NCI-H510A (cell line): Measurements from ENCODE around the gene RHOT1.
"Not testable (repeated sequence)": the region's sequence is repeated elsewhere in the genome, so short reads cannot be mapped to it uniquely, and the experiment has no call there.

Experiments
- DNase-seq: peaks from one replicate; lab custom pipeline; 2025; lab: John Stamatoyannopoulos, UW

RHOT1 gene

DNA sequence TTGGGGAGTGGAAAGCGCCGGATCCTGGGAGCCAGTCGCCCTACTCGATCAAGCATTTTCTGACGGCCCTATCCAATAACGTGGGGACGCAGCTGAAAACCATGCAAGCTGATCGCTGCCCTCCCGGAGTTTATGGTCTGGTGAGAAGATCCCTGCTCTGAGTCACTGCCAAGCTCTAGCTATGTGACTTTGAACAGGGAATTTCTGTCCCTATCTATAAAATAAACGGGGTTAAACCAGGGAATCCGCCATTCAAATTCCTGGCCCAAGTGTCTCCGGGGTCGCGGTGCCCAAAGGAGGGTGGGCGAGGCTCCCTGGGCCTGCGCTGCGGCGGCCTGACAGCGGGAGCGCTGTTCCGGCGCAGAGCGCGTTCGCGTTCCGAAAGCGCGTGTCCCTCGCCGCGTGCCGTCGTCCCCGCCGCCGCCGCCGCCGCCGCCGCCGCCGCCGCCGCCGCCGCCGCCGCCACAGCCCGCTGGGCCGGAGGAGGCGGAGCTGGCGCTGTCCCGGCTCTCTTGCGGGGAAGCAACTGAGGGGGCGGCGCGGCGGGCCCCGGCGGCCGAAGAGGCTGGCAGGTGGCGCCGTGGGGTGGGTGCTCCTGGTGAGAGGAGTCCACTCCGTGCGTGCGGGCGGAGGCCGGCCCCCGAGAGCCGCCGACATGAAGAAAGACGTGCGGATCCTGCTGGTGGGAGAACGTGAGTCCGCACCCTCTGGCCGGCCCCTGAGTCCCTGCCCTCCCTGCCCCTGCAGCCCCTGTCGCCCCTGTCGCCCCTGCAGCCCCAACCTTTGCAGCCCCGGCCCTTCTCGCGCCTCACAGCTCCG, at the start of gene RHOT1:
RHOT1 (plus strand) TSS at position 465 of the 819 bp plus-strand sequence; CDS start at position 656, 191 bp downstream.
- peak; percentile 70 for DNase-seq

DNA sequence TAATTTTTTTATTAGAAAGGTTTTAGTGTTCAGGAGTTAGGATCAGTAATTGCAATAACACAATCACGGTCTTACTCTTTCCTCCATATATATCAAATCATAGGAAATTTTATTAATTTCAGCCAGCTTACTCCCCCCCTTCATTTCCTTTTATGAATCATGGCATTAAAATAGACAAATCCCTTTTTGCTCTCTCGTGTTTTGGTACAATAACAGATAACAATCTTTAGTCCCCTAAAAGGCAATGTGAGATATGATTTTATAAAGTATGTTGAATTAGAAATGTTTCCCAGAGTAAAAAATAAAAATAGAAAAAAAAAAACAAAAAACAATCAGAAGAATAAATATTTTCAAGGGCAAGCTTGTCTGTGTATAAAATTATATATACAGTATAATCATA, 42.6 kb upstream of the RHOT1 start:
- DNase-seq, result no peak

DNA sequence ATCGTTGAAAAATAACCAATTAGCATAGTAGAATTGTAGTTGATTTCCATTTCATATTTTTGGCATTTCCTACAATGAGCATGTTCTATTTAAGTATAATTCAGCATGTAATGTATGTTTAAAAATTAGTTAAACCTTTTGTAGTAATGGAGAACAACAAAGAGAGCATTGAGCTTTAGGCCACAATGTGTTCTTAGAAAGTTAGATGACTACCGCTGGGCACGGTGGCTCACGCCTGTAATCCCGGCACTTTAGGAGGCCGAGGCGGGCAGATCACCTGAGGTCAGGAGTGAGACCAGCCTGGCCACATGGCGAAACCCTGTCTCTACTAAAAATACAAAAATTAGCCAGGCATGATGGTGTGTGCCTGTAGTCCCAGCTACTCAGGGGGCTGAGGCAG, 42.0 kb upstream of the RHOT1 start:
- not testable (repeated sequence) for DNase-seq

DNA sequence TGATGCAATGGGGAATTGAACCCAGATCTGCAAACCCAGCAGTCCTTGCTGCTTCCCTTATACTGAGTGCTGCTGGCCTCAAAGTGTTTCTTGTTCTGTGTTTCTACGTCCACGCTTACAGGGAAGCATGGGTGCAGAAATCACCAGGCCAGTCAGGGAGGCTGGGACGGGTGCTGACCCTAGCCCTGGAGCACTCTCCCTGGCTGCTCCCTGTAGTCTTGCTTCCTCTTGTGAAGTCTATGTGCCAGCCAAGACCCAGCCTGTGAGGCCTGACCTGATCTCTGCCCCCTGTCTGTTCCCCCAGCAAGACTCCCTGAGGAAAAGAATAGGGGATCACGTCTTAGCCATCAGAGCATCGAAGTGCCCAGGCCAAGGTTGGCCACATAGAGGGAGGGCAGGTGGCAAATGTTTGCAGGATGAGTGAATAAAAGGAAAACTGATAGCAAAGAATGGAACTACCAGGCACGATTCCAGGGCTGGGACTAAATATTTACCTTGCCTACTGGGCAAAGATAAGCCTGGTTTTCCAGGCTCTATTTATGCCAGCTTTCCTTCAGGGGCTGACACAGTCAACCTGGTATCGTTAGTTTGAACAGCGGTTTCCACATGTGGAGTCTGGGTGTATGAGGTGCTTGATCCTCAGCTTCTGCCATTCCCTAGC, 41.2 kb upstream of the RHOT1 start:
- DNase-seq, result no peak

DNA sequence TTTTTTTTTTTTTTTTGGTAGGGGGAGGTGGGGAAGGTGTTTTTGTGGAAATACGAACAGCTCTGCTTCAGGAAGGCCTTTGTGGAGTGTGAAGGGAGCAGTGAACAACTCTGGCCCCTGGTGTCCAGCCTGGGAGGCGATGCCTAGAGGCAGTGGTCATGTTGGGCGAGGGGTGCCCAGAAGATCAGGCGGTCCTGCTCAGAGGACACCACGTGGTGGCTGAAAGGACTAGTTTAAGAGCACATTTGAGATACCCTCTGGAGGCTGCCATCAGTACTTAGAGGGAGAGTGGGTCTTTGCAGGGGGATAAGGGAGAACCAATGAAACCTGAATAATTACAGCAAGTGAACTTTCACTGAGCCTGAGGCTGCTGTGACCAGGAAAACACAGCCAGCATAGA, 40.1 kb upstream of the RHOT1 start:
- DNase-seq, result no peak

DNA sequence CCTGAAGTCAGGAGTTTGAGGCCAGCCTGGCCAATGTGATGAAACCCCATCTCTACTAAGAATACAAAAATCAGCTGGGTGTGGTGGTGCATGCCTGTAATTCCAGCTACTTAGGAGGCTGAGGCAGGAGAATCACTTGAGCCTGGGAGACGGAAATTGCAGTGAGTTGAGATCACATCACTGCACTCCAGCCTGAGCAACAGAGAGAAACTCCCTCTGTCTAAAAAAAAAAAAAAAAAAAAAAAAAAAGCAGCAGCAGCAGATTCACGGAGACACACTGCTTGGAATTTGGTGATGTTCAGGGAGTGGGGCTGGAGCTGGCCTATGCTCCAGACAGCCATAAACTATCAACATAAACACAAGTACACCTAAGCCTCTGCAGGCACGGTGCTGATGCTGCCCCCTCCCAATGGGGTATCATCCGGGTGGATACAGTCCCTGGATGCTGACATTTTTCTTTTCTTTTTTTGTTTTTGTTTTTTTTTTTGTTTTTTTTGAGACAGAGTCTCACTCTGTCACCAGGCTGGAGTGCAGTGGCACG, 39.6 kb upstream of the RHOT1 start:
- DNase-seq, result no peak

DNA sequence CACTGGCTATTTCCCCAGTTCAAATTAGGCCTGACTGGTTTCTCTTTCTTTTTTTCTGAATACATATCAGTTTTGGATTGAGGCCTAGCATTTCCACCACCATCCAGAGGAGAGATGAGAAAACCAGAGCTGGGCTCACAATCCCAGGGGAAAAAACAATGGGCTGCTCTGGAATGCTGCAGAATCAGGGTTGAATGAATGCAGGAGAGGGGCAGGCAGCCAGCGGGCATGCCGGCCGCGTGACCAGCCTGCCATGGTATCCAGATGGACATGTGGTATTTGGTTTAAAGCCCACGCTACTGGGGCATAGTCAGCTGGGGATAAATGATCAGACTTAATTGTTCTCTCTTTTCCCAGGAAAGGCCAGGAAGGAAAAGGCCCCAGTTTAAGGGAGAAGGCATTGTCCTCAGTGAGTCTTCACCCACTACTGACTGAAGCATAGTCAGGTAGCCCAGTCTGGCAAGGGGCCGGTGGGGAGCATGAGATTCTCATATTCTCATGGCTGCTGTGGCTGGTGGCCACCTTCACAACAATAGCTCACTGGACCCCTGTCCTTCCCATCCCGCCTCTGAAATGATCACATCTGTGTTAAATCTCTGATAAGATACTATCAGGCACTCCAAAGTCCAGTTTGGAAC, 38.7 kb upstream of the RHOT1 start:
- DNase-seq, result no peak

DNA sequence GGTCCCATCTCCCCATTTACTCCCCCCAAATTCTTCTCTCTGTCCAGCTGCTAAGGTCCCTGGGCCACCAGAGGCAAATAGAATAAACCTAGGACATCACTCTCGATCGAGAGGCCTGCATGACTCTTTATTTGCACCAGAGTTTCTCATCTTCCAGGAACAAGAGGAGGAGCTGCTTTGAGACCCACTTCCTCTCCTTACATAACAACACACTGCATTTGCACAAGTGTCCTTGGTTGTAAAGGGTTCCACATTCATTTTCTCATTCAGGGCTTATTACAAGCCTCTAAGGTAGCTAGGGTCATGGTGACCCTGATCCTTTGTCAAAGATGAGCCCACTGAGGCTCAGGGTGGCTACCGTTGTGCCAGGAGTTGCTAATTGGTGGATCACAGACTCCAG, 38.1 kb upstream of the RHOT1 start:
- no peak for DNase-seq

DNA sequence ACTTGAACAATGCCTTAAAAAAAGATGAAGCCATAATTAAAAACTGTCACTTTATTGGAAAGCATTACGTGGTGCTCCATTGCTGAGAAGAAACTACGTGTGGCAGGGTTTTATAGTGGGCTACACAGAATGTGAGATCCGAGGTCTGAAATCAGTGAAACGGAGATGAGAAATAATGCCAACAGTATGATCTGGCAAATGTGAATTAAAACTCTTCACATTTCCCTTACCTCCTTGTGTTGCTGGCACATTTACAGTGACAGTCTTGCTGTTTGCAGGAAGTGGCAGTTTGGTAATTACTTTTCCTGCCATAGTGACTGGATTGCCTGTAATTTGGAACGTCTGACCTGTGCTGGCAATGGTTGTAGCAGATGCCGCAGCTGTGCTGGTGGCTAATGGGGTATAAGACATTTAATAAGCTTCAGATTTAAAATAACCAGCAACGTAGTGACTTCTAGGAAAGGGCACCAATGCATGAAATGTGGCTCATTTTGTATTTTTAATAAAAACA, 35.8 kb upstream of the RHOT1 start:
- DNase-seq, result not testable (repeated sequence)

DNA sequence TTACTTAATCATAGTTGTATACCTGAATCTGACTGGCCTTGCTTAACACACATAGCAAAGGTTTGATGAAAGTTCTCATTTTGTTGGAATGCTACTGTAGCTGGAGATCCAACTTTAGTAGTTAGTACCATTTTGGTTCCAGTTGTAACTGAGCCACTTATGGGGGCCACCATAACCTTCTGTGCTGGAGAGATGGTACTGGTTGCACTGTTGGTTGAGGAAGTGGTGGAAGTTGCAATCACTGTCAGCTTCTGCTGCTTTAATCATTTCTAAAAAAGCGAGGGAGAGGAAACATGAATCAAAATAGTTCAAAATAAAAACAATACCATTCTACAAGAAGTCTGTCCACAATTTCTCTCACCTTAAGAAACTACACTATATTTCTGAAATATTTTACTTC, 35.1 kb upstream of the RHOT1 start:
- not testable (repeated sequence) for DNase-seq

DNA sequence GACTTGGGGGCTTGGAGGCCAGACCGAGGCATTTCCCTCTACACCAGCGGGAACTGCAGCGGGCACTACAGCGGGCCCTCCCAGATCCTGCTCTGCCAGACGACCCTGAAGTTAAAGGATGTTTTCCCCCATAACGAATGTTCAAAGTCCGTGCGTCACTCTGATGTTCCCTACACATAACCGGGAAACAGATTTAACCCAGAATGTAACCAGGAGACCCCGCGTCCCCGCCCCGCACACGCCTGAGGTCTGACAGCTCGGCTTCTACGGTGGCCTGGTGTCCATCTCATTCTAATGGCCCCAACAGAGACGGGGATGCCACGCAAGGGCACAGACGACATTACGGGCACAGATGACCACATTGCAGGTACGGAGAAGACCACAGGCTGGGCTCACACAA, 31.7 kb upstream of the RHOT1 start:
- DNase-seq, result no peak

DNA sequence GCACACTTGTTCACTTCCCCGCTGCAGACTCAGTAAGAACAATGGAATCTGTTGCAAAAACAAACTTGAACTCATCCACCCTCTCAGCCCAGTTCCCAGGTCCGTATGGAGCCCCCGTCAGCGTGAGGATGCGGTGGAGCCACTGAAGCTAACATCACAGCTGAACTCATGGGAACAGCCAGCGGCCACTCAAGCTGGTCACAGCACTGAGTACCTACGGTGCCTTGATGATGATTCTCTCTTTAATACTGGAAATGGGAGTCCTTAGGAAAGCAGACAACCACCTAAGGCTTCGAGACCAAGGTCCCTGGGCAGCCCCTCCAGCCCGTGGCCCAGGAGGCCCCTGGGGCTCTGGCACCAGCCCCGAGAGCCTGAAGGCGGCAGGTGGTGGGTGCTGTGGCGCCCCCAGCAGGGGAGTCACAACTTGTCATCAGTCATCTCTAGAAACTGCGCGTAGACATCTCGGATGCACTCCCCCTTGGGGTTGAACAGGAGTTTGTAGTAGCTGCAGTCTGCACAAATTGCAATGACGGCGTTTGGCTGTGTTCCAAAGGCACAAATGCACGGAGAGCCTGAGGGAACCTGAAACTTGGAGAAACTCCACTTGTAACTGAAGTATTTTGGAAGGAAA, 31.0 kb upstream of the RHOT1 start:
- no peak for DNase-seq

DNA sequence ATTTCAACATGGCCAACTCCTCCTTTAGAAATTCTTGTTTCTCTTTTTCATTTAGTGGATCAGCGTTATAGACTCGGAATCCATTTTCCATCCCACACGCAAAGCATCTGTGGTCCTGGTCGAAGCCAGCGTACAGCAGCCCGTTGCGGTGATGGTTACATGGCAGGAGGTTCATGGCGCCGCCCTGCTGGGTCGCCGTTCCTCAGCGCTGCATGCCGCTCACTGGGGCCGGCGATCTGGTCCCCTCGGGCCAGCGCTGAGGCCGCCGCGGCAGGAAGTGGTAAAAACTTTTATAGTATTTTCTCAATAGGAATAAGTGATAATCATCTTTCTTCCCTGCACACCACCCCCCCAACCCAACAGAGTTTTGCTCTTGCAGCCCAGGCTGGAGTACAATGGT, 29.9 kb upstream of the RHOT1 start:
- DNase-seq, result no peak

DNA sequence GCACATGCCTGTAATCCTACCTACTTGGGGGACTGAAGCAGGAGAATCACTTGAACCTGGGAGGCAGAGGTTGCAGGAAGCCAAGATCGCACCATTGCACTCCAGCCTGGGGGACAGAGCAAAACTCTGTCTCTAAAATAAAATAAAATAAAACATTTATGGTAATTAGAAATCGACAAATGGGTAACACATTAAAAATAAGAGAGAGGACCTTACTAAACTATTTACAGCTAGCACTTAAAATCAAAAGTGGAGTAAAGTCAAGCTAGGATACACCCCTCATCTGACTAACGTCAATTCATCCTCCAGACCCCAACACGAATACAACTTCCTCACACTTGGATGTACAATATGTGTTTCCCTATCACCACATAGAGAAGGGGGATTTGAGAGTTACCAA, 27.8 kb upstream of the RHOT1 start:
- DNase-seq, result no peak

DNA sequence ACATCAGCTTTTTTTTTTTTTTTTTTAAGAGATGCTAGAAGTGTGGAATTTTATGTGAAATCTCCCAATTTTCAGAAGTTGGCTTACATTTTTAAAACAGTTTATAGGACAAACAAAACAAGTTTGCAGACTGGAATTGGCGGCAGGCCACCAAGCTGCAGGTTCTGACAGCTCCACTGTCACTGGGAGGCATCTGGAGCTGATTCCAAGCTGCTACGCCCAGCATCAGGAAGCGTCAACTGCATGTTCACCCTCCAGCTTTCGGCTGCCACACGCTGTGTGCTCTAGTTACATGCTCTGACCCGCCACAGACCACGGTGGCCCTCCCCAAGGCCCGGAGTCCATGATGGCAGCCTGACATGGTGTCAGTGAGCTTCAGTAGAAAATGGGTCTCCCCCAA, 26.8 kb upstream of the RHOT1 start:
- DNase-seq, result not testable (repeated sequence)

DNA sequence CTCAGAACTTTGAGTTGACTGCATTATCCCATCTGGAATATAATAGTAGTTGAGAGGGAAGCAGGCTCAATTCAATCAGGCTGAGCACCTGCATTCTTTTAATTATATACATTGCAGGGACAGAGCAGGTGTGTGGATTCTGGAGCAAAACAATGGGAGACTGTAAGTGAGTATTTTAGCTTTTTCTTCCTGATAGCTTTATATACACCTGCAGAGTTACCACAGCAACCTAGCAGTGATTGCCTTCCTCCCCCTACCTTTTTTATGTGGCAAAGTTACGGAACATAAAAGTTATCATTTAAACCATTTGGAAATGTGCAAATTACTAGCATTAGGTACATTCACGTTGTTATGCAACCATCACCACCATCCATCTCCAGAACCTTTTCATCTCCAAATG, 25.4 kb upstream of the RHOT1 start:
- DNase-seq, result no peak

DNA sequence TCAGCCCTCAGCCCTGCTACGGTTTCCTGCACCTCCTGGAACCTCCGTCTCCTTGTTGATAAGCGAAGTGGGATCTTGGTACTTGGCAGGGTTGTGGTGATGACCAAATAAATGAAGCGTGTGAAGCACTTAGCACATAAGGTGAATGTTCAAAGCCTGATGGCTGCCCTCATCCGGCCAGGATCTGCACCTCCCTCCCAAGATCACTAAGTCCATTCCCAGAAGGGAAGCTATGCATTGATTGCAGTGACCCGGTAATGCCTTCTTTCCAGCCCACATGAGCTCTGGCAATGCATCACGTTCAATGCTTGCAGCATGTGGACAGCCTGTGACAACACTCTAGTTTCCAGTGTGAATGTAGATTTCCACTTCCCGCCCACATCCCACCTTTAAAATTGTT, 24.9 kb upstream of the RHOT1 start:
- DNase-seq, result no peak

DNA sequence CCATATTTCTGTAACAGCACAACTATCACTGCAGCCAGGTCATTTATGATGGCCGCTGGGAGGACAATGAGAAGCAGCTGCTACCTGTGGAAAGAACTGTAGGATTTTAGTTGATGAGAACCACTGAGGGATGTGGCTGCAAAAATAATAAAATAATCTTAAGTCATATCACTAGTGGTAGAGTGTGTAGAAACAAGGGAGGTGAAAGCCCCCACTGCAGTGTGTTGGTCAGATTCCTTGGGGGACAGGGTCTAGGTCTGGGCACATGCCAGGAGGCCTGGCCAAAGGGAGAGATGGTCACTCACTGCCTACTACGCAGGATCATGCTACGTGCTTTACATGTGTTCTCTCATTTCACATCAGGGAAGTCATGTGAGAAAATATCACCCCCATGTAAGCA, 24.2 kb upstream of the RHOT1 start:
- not testable (repeated sequence) for DNase-seq

DNA sequence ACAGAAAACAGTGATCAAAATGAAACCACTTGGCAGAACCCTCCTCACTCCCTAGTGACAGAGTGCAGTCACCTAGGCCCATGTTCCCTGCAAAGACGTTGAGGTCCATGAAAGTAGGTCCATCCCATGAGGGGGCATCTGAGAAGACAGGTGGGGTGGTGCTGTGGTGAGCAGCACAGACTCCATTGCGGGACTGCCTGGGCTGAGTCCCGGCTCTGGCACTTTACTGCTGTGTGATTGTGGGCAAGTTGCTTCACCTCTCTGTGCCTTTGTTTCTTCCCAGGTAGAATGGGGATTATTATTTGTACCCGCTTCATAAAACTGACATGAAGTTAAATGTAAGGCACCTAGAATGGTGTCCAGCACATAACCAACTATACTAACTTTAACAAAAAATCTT, 23.5 kb upstream of the RHOT1 start:
- DNase-seq, result no peak

DNA sequence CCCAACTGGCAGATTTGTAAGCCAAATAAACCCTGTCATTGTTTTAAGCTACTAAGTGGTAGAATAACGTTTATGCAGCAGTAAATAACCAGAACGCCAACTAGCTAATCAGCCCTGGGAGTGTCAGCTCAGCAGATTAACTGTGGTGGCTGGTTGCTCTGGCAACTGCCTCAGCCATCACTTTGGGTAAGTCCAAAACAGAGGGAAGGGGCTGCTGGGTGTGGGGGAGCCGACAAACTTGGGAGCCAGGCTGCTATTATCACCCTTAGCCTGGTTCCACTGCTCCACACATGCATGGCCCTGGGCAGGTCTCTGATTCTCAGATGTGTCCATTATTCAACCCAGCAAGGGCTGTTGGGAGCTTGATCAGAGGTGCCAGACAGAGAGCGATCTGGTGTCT, 22.2 kb upstream of the RHOT1 start:
- no peak for DNase-seq

DNA sequence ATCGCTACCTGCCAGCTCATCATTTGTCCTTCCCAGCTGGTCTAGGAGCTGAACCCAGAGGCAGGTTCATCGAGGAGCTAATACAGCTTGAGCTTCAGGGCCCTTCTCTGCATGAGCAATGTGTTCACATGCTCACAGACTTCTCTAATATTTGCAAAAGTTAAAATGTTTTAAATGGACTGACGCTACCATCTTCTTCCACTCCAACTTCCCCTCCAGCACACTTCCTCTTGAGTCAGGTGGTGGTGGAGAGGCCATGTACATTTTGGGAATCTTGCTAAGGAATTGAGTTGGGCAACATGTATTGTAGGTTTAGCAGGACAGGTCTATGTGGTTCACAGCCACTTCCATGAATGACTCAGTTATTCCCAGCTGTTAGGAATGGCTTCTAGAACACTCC, 21.6 kb upstream of the RHOT1 start:
- DNase-seq, result no peak

DNA sequence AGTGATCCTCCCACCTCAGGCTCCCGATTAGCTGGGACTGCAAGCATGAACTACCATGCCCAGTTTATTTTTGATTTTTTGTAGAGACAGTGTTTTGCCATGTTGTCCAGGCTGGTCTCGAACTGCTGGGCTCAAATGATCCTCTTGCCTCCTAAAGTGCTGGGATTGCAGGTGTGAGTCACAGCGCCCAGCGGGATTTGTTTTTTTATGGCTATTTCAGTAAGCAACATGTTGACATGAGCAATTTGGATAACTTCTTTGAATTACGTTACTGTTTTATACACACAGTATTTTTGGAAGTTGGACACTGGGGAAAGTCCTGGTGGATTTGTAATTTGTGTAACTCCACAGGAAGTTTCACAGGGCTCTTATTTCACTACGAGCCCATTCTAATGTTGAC, 18.5 kb upstream of the RHOT1 start:
- DNase-seq, result no peak
